Superior temporal gyrus (tissue), 1 donor: Measurements from ENCODE around the gene ACAP1.
A peak's percentile ranks its signal among the peaks of the same experiment; 100 is the strongest.
"Not testable (repeated sequence)": the region's sequence is repeated elsewhere in the genome, so short reads cannot be mapped to it uniquely, and the experiment has no call there.

Experiments used
- DNase-seq: peaks from one replicate; pipeline ENCODE4 v3.0.0-alpha.2; 2016; ENCODE audit errors: extremely low spot score

The ACAP1 gene

GRCh38 chr17:7354262-7354843 is 18.0 kb downstream of the ACAP1 start:
- peak; percentile 15 for DNase-seq

GRCh38 chr17:7355053-7355452 is 18.7 kb downstream of the ACAP1 start, which contains the start of gene TMEM95:
Gene TMEM95 (plus strand): TSS chr17:7355156. CDS start chr17:7355205, 49 bp downstream.
- peak; percentile 78 for DNase-seq

GRCh38 chr17:7355573-7355972 is 19.2 kb downstream of the ACAP1 start:
- no peak for DNase-seq

- peak; percentile 79 for DNase-seq
Measured at GRCh38 chr17:7356072-7356549, 19.8 kb downstream of the ACAP1 start.

- DNase-seq: no peak
Measured at GRCh38 chr17:7356756-7357155, 20.4 kb downstream of the ACAP1 start.

- no peak for DNase-seq
Measured at GRCh38 chr17:7357381-7357780, 21.1 kb downstream of the ACAP1 start.

- DNase-seq: no peak
Measured at GRCh38 chr17:7361906-7362305, 25.6 kb downstream of the ACAP1 start.

GRCh38 chr17:7363311-7363710 is 27.0 kb downstream of the ACAP1 start:
- no peak for DNase-seq

- not testable (repeated sequence) for DNase-seq
Measured at GRCh38 chr17:7365963-7366362, 29.6 kb downstream of the ACAP1 start.

GRCh38 chr17:7367083-7367482 is 30.8 kb downstream of the ACAP1 start:
- no peak for DNase-seq

GRCh38 chr17:7367918-7368598 is 31.7 kb downstream of the ACAP1 start:
- no peak for DNase-seq

GRCh38 chr17:7368599-7368994 is 32.3 kb downstream of the ACAP1 start:
- not testable (repeated sequence) for DNase-seq

- no peak for DNase-seq
Measured at GRCh38 chr17:7369825-7370224, 33.5 kb downstream of the ACAP1 start.

- DNase-seq: no peak
Measured at GRCh38 chr17:7370853-7371252, 34.5 kb downstream of the ACAP1 start.

GRCh38 chr17:7374353-7374752 is 38.0 kb downstream of the ACAP1 start:
- DNase-seq: no peak

GRCh38 chr17:7379134-7379533 is 42.8 kb downstream of the ACAP1 start:
- no peak for DNase-seq

GRCh38 chr17:7380321-7380720 is 44.0 kb downstream of the ACAP1 start:
- DNase-seq: no peak

GRCh38 chr17:7380855-7381683 is 44.7 kb downstream of the ACAP1 start, which contains the start of gene TNK1:
Gene TNK1 (plus strand): TSS chr17:7381089. CDS start chr17:7382927, 1,838 bp downstream.
- DNase-seq: no peak

- no peak for DNase-seq
Measured at GRCh38 chr17:7382901-7383300, 46.6 kb downstream of the ACAP1 start.

- no peak for DNase-seq
Measured at GRCh38 chr17:7383371-7383741, 47.0 kb downstream of the ACAP1 start.

GRCh38 chr17:7383742-7384488 is 47.6 kb downstream of the ACAP1 start:
- DNase-seq: no peak
